Neural progenitor cell (in vitro differentiated cells): ENCODE results near the gene HRCT1. TPM values are rescaled to one million over a fixed set of nuclear protein-coding genes. Genes with fewer than 3 reads are reported as not detected.
A peak's percentile ranks its signal among the peaks of the same experiment; 100 is the strongest.

Source experiments
- DNase-seq: peaks from one replicate; pipeline ENCODE4 v3.0.0-alpha.2; 2016; ENCODE audit warnings: low spot score
- H2AFZ ChIP-seq: fragments of 200-600 bp; sonication (generic); replicated peaks from 2 replicates; pipeline ENCODE4 v1.6.1; 2016; ENCODE audit warnings: antibody characterized with exemption
- H3F3A ChIP-seq: fragments of 200-600 bp; sonication (generic); 2 replicates; pipeline ENCODE4 v1.6.1; 2016; ENCODE audit warnings: antibody characterized with exemption, low read depth
- H3K27ac ChIP-seq: fragments of 200-600 bp; sonication (generic); 2 replicates; pipeline ENCODE4 v1.5.1; 2016; ENCODE audit warnings: mild to moderate bottlenecking
- H3K27me3 ChIP-seq: fragments of 200-600 bp; sonication (generic); 2 replicates; pipeline ENCODE4 v1.6.1; 2016; ENCODE audit warnings: mild to moderate bottlenecking, moderate library complexity
- H3K36me3 ChIP-seq: fragments of 200-600 bp; sonication (generic); 2 replicates; pipeline ENCODE4 v1.5.1; 2016
- H3K4me1 ChIP-seq: fragments of 200-600 bp; sonication (generic); 2 replicates; pipeline ENCODE4 v1.6.1; 2016; ENCODE audit warnings: mixed run types
- H3K4me2 ChIP-seq: fragments of 200-600 bp; sonication (generic); 2 replicates; pipeline ENCODE4 v1.6.1; 2016
- H3K4me3 ChIP-seq: fragments of 200-600 bp; sonication (generic); 2 replicates; pipeline ENCODE4 v1.5.1; 2016
- H3K79me2 ChIP-seq: fragments of 200-600 bp; sonication (generic); 2 replicates; pipeline ENCODE4 v1.6.1; 2016; ENCODE audit warnings: low read depth
- H3K9ac ChIP-seq: fragments of 200-600 bp; sonication (generic); 2 replicates; pipeline ENCODE4 v1.6.1; 2016
- H3K9me3 ChIP-seq: fragments of 200-600 bp; sonication (generic); 2 replicates; pipeline ENCODE4 v1.5.1; 2016; ENCODE audit warnings: low read depth
- H4K20me1 ChIP-seq: fragments of 200-600 bp; sonication (generic); 2 replicates; pipeline ENCODE4 v1.6.1; 2016; ENCODE audit warnings: low read depth
- H3K27ac Mint-ChIP-seq: 3 replicates; pipeline ENCODE4 v1.8.0; 2021; ENCODE audit warnings: mixed read lengths
- H3K27me3 Mint-ChIP-seq: 2 replicates; pipeline ENCODE4 v1.8.0; 2022; ENCODE audit warnings: low read depth, mild to moderate bottlenecking, inconsistent platforms, moderate library complexity, mixed read lengths; ENCODE audit not compliant: insufficient read depth
- H3K36me3 Mint-ChIP-seq: 3 replicates; pipeline ENCODE4 v1.8.0; 2021; ENCODE audit warnings: mixed read lengths
- H3K4me1 Mint-ChIP-seq: 3 replicates; pipeline ENCODE4 v1.8.0; 2021; ENCODE audit warnings: mixed read lengths
- H3K4me3 Mint-ChIP-seq: 3 replicates; pipeline ENCODE4 v1.8.0; 2021; ENCODE audit warnings: mild to moderate bottlenecking, moderate library complexity, mixed read lengths
- H3K9me3 Mint-ChIP-seq: 3 replicates; pipeline ENCODE4 v1.8.0; 2020; ENCODE audit warnings: mixed read lengths
- CTCF ChIP-seq: fragments of 200-600 bp; sonication (generic); IDR thresholded peaks from 2 replicates; pipeline ENCODE4 v1.5.1; 2017; ENCODE audit warnings: antibody characterized with exemption, mild to moderate bottlenecking
- EZH2 ChIP-seq: fragments of 200-600 bp; sonication (generic); IDR thresholded peaks from 2 replicates; pipeline ENCODE4 v1.6.1; 2017; ENCODE audit warnings: antibody characterized with exemption, mild to moderate bottlenecking, moderate library complexity
- EZH2phosphoT487 ChIP-seq: fragments of 200-600 bp; sonication (generic); IDR thresholded peaks from 2 replicates; pipeline ENCODE4 v1.6.1; 2017; ENCODE audit warnings: antibody characterized with exemption
- total RNA-seq: library from RNA; depleted of rRNA; stranded (reverse); fragments of >200 nt; gene quantifications from 2 replicates; pipeline ENCODE4 v1.2.3, GENCODE V29; 2015; ENCODE audit warnings: low replicate concordance

HRCT1 gene
- total RNA-seq, 1 donor from 2014 or later, result not detected

- H4K20me1 ChIP-seq, result no peaks in the 10 kb centered on the region
- peaks cover 9% of the 10 kb centered on the region for H3K27me3 Mint-ChIP-seq
Observed at GRCh38 chr9:35948901-35949318, 42.9 kb downstream of the HRCT1 start.

GRCh38 chr9:35951736-35952135 lies 45.7 kb downstream of the HRCT1 start:
- Histone ChIP-seq H4K20me1 (no peaks in the 10 kb centered on the region), H3K27me3 (peaks cover 59% of the 10 kb centered on the region), H3F3A (no peaks in the 10 kb centered on the region), H2AFZ (no peak overlapping the region), H3K4me1 (no peaks in the 10 kb centered on the region), H3K79me2 (no peaks in the 10 kb centered on the region), H3K9ac (no peak overlapping the region), H3K9me3 (no peaks in the 10 kb centered on the region), H3K36me3 (no peaks in the 10 kb centered on the region), H3K4me3 (no peak overlapping the region), H3K27ac (no peak overlapping the region), H3K4me2 (no peak overlapping the region)
- Mint-ChIP-seq H3K9me3 (no peaks in the 10 kb centered on the region), H3K4me3 (no peak overlapping the region), H3K36me3 (no peaks in the 10 kb centered on the region), H3K27me3 (peaks cover 5% of the 10 kb centered on the region), H3K27ac (no peak overlapping the region), H3K4me1 (no peaks in the 10 kb centered on the region)
- DNase-seq, result no peak
- TF ChIP-seq EZH2phosphoT487 (no peak), CTCF (no peak), EZH2 (no peak)

More at GRCh38 chr9:35948901-35949318, 42.9 kb downstream of the HRCT1 start:
- no peaks in the 10 kb centered on the region for H3K4me1 ChIP-seq
- H3K79me2 ChIP-seq, result no peaks in the 10 kb centered on the region
- H3K4me2 ChIP-seq, result no peak overlapping the region
- Mint-ChIP-seq H3K9me3 (no peaks in the 10 kb centered on the region), H3K4me1 (no peaks in the 10 kb centered on the region), H3K4me3 (no peak overlapping the region), H3K27ac (no peak overlapping the region), H3K36me3 (no peaks in the 10 kb centered on the region)
- H3K4me3 ChIP-seq, result no peak overlapping the region
- TF ChIP-seq EZH2phosphoT487, result no peak
- H2AFZ ChIP-seq, result peak overlapping the region; percentile 15
- peaks cover 64% of the 10 kb centered on the region for H3K27me3 ChIP-seq
- no peak overlapping the region for H3K9ac ChIP-seq
- H3F3A ChIP-seq, result no peaks in the 10 kb centered on the region
- H3K27ac ChIP-seq, result no peak overlapping the region
- no peak for DNase-seq
- no peaks in the 10 kb centered on the region for H3K36me3 ChIP-seq
- H3K9me3 ChIP-seq, result no peaks in the 10 kb centered on the region

DNA sequence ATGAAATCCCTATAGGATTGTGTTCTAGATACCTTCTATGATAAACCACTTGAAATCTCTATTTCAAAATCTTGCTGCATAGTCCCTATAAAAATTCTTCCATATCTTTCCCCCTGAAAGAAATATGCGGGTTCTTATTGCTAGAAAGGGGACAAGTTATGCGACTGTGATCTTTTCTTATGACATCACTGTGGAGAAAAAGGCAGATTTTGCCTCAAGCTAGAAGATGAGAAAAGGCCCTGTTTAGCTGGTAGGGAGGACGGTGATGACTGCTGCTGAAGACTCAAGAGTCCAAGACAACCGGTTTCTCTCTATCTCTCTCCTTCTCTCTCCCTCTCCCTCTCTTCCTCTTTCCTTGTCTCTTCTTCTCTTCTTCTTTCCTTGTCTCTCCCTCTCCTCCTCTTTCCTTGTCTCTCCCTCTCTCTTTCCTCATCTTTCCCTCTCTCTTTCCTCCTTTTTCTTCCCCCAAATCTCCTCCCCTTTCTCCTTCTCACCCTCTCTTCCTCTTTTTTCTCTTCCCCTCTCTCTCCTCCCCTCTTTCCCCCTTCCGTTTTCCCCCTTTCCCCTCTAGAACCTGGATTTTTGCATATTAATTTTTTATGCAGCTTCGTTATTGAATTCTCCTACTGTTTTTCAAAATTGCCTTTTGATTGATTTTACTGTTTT lies 46.7 kb downstream of the HRCT1 start:
- Histone ChIP-seq H3F3A (no peaks in the 10 kb centered on the region), H3K27ac (no peak overlapping the region), H4K20me1 (no peaks in the 10 kb centered on the region), H3K4me3 (no peak overlapping the region), H3K36me3 (no peaks in the 10 kb centered on the region), H3K79me2 (no peaks in the 10 kb centered on the region), H3K4me2 (no peak overlapping the region), H3K4me1 (no peaks in the 10 kb centered on the region), H3K9ac (no peak overlapping the region), H3K9me3 (no peaks in the 10 kb centered on the region), H3K27me3 (peaks cover 61% of the 10 kb centered on the region), H2AFZ (no peak overlapping the region)
- no peaks in the 10 kb centered on the region for H3K9me3 Mint-ChIP-seq
- H3K27me3 Mint-ChIP-seq, result peaks cover 11% of the 10 kb centered on the region
- no peaks in the 10 kb centered on the region for H3K4me1 Mint-ChIP-seq
- DNase-seq, result no peak
- no peak overlapping the region for H3K4me3 Mint-ChIP-seq
- TF ChIP-seq CTCF, result no peak
- TF ChIP-seq EZH2phosphoT487, result no peak
- no peak for TF ChIP-seq EZH2
- no peak overlapping the region for H3K27ac Mint-ChIP-seq
- H3K36me3 Mint-ChIP-seq, result no peaks in the 10 kb centered on the region

- Histone ChIP-seq H3K9ac (no peak overlapping the region), H3K4me2 (no peak overlapping the region), H3F3A (no peaks in the 10 kb centered on the region), H2AFZ (peak overlapping the region; percentile 77), H3K27me3 (peaks cover 53% of the 10 kb centered on the region), H3K27ac (no peak overlapping the region), H4K20me1 (no peaks in the 10 kb centered on the region), H3K4me1 (no peaks in the 10 kb centered on the region), H3K36me3 (no peaks in the 10 kb centered on the region), H3K79me2 (no peaks in the 10 kb centered on the region), H3K9me3 (no peaks in the 10 kb centered on the region), H3K4me3 (no peak overlapping the region)
- Mint-ChIP-seq H3K27ac (no peak overlapping the region), H3K27me3 (peaks cover 11% of the 10 kb centered on the region), H3K36me3 (no peaks in the 10 kb centered on the region), H3K4me3 (no peak overlapping the region), H3K4me1 (no peaks in the 10 kb centered on the region), H3K9me3 (no peaks in the 10 kb centered on the region)
- DNase-seq, result peak; percentile 78
- no peak for TF ChIP-seq EZH2phosphoT487
- no peak for TF ChIP-seq EZH2
- peak; percentile 91 for TF ChIP-seq CTCF
Observed at GRCh38 chr9:35954942-35955546, 49.0 kb downstream of the HRCT1 start.
